Endodermal cell (in vitro differentiated cells): Measurements from ENCODE around the gene PITHD1. TPM values are rescaled to one million over a fixed set of nuclear protein-coding genes. Genes with fewer than 3 reads are reported as not detected.

Experiments
- DNase-seq: peaks from one replicate; pipeline ENCODE4 v3.0.0-alpha.2; 2017
- H3K27ac ChIP-seq: 2 replicates; pipeline ENCODE4 v1.5.1; 2013; ENCODE audit warnings: mild to moderate bottlenecking, low read depth, low read length, moderate library complexity
- H3K27me3 ChIP-seq: 2 replicates; pipeline ENCODE4 v1.6.1; 2013; ENCODE audit warnings: mild to moderate bottlenecking, low read length, moderate library complexity; ENCODE audit not compliant: insufficient read depth, control insufficient read depth, poor library complexity, severe bottlenecking
- H3K36me3 ChIP-seq: 2 replicates; pipeline ENCODE4 v1.7.0; 2013; ENCODE audit warnings: mild to moderate bottlenecking, low read length, moderate library complexity; ENCODE audit not compliant: control insufficient read depth, insufficient read depth
- H3K4me1 ChIP-seq: one replicate; pipeline ENCODE4 v1.7.0; 2013; ENCODE audit warnings: low read length; ENCODE audit not compliant: control insufficient read depth, insufficient read depth
- H3K4me3 ChIP-seq: 2 replicates; pipeline ENCODE4 v1.5.1; 2013; ENCODE audit warnings: mild to moderate bottlenecking, low read length, moderate library complexity
- H3K9ac ChIP-seq: 2 replicates; pipeline ENCODE4 v1.6.1; 2013; ENCODE audit warnings: mild to moderate bottlenecking, low read length, moderate library complexity; ENCODE audit not compliant: poor library complexity, severe bottlenecking; ENCODE audit errors: extremely low read depth
- H3K9me3 ChIP-seq: 2 replicates; pipeline ENCODE4 v1.6.1; 2013; ENCODE audit warnings: mild to moderate bottlenecking, low read length, moderate library complexity; ENCODE audit not compliant: control insufficient read depth
- H3K27ac Mint-ChIP-seq: 2 replicates; pipeline ENCODE4 v1.8.0; 2020; ENCODE audit warnings: mixed read lengths
- H3K27me3 Mint-ChIP-seq: 2 replicates; pipeline ENCODE4 v1.8.0; 2021; ENCODE audit warnings: mild to moderate bottlenecking, mixed read lengths; ENCODE audit not compliant: insufficient read depth
- H3K36me3 Mint-ChIP-seq: 2 replicates; pipeline ENCODE4 v1.8.0; 2020; ENCODE audit warnings: low read depth, mixed read lengths
- H3K4me1 Mint-ChIP-seq: 2 replicates; pipeline ENCODE4 v1.8.0; 2020; ENCODE audit warnings: mixed read lengths
- H3K4me3 Mint-ChIP-seq: 2 replicates; pipeline ENCODE4 v1.8.0; 2020; ENCODE audit warnings: mild to moderate bottlenecking, moderate library complexity, mixed read lengths
- H3K9me3 Mint-ChIP-seq: 2 replicates; pipeline ENCODE4 v1.8.0; 2020; ENCODE audit warnings: mild to moderate bottlenecking, mixed read lengths
- CTCF ChIP-seq: fragments of 200-600 bp; sonication (generic); conservative IDR thresholded peaks from 2 replicates; pipeline ENCODE4 v1.5.0; 2021; ENCODE audit warnings: antibody characterized with exemption, mild to moderate bottlenecking
- WGBS, 2 experiments: methylation state at CpG; one replicate each; pipeline versions ENCODE4 v1.1.5 to v1.1.7; 2013; ENCODE audit warnings: missing lambda C conversion rate in 2 of 2, mixed read lengths in 1 of 2; ENCODE audit not compliant: insufficient coverage in 1 of 2, insufficient read length in 1 of 2; 5-methylcytosine and 5-hydroxymethylcytosine counted together
- total RNA-seq, 2 donors: library from RNA; stranded (reverse); fragmentation: NEBNext Ultra II Directional in 1 of 2; extraction: Animal tissue kit (Norgen Biotek cat#: 25700) in 1 of 2; gene quantifications; 2 replicates in 1 of 2; 3 replicates in 1 of 2; pipeline ENCODE4 v1.2.1, GENCODE V29; 2021

PITHD1 gene
- total RNA-seq, 2 donors from 2014 or later, result 62.5 to 71.3 TPM

DNA sequence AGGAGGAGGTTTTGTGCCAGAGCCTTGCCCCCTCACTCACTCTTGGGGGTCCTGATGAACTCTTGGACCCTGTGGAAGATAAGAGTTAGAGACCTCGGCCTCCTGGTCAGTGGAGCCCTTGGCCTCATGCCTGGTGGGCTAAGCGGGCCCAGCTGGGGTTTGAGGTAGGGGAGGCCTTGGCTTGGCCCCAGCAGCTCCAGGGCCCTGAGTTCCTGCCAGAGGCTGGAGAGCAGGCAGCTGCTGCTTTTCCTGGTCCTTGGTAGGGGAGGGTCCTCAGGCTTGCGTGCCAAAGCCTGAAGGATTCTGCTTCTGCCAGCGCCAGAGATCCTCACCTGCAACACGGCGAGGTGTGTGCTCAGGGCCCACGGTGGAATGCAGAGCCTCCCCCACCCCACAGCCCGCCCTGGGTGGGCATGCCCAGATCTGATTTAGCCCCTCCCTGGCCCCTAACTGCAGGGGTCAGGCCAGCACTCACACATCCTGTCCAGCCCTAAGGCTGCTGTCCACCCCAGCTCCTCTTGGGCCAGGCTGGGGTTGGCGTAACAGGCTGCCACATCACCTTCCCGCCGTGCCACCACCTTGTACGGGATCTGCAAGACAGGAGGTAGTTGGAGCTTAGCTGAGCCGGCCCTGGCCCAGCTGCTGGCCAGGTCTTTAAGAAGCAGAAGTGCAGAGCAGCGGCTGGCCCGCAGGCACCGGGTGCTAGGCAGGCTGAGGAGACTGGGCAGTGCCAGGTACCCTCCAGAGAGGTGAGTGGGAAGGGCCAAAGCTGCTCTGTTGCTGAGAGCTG is 17.7 kb downstream of the PITHD1 start:
- H3K27me3 ChIP-seq, result no peaks in the 10 kb centered on the region
- no peak for TF ChIP-seq CTCF
- Mint-ChIP-seq H3K4me1 (peaks cover 10% of the 10 kb centered on the region), H3K27ac (no peak overlapping the region), H3K36me3 (peaks cover 30% of the 10 kb centered on the region), H3K4me3 (no peak overlapping the region), H3K27me3 (no peaks in the 10 kb centered on the region), H3K9me3 (no peaks in the 10 kb centered on the region)
- H3K9ac ChIP-seq, result no peak overlapping the region
- 94 to 99% methylated on average over 9 to 16 of the region's 16 CpGs for WGBS, 2 experiments
- no peak for DNase-seq
- no peak overlapping the region for H3K27ac ChIP-seq
- peaks cover 7% of the 10 kb centered on the region for H3K4me1 ChIP-seq
- no peaks in the 10 kb centered on the region for H3K9me3 ChIP-seq
- H3K4me3 ChIP-seq, result no peak overlapping the region
- peaks cover 34% of the 10 kb centered on the region for H3K36me3 ChIP-seq

- H3K4me1 Mint-ChIP-seq, result peaks cover 12% of the 10 kb centered on the region
- no peaks in the 10 kb centered on the region for H3K9me3 ChIP-seq
- H3K9me3 Mint-ChIP-seq, result no peaks in the 10 kb centered on the region
- H3K27ac Mint-ChIP-seq, result no peak overlapping the region
- H3K9ac ChIP-seq, result no peak overlapping the region
- peak; percentile 63 for TF ChIP-seq CTCF
- peak; percentile 78 for DNase-seq
- H3K4me1 ChIP-seq, result peaks cover 11% of the 10 kb centered on the region
- H3K36me3 Mint-ChIP-seq, result peaks cover 30% of the 10 kb centered on the region
- no peaks in the 10 kb centered on the region for H3K27me3 Mint-ChIP-seq
- H3K27me3 ChIP-seq, result no peaks in the 10 kb centered on the region
- peaks cover 34% of the 10 kb centered on the region for H3K36me3 ChIP-seq
- H3K4me3 Mint-ChIP-seq, result no peak overlapping the region
- no peak overlapping the region for H3K4me3 ChIP-seq
- 86 to 94% methylated on average over 10 to 16 of the region's 17 CpGs for WGBS, 2 experiments
- no peak overlapping the region for H3K27ac ChIP-seq
These were observed 18.5 kb downstream of the PITHD1 start for GRCh38 chr1:23796466-23797271.

DNA sequence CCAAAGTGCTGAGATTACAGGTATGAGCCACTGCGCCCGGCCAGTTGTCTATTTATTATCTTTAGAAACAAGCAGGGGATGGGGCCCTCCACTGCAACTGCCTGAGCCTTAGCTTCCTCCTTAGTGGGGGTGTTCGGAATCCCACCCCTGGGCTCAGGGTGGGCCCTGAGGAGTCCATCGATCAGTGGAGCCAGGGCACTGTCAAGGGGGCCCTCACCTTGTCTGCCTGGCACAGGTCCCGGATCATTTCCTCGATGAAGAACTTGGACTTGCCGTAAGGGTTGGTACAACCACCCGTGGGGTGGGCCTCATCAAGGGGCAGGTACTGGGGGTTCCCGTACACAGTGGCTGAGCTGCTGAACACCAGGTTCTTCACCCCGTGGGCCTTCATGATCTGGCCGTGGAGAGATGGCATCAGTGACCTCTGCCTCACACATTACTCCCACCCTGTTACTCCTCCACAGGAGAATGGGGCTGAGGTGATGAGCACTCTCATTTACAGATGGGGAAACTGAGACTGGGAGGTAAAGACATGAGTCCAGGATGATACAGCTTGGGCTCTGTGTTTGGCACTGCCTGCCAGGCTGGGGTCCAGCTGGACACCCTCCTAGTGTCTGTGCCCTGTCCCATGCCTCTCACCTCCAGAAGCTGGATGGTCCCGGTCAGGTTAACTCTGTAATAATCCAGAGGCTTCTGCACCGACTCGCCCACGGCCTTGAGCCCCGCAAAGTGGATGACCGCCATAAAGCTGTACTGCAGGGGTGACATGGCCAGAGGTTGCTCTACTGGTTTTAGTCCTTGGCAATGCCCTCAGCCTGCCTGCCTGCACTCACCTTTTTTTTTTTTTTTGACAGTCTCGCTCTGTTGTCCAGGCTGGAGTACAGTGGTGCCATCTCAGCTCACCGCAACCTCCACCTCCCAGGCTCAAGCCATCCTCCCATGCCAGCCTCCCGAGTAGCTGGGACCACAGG is 19.5 kb downstream of the PITHD1 start:
- Mint-ChIP-seq H3K27ac (no peak overlapping the region), H3K27me3 (peaks cover 3% of the 10 kb centered on the region), H3K36me3 (peaks cover 32% of the 10 kb centered on the region), H3K9me3 (no peaks in the 10 kb centered on the region), H3K4me1 (peaks cover 10% of the 10 kb centered on the region), H3K4me3 (no peak overlapping the region)
- WGBS, 2 experiments, result 94 to 98% methylated on average over 15 to 20 of the region's 20 CpGs
- H3K9ac ChIP-seq, result no peak overlapping the region
- TF ChIP-seq CTCF, result no peak
- no peak for DNase-seq
- H3K4me1 ChIP-seq, result peaks cover 7% of the 10 kb centered on the region
- no peaks in the 10 kb centered on the region for H3K9me3 ChIP-seq
- no peak overlapping the region for H3K4me3 ChIP-seq
- no peaks in the 10 kb centered on the region for H3K27me3 ChIP-seq
- peaks cover 34% of the 10 kb centered on the region for H3K36me3 ChIP-seq
- no peak overlapping the region for H3K27ac ChIP-seq
